GM18519 (cell line): ENCODE data around the gene SFRP2.

ENCODE experiments used
- ATAC-seq: cut with Tn5 transposase; IDR thresholded peaks from one replicate; pipeline ENCODE4 v1.9.1; 2021; ENCODE audit warnings: mild to moderate bottlenecking, moderate library complexity; ENCODE audit not compliant: unreplicated experiment, low FRiP score

The SFRP2 gene

DNA sequence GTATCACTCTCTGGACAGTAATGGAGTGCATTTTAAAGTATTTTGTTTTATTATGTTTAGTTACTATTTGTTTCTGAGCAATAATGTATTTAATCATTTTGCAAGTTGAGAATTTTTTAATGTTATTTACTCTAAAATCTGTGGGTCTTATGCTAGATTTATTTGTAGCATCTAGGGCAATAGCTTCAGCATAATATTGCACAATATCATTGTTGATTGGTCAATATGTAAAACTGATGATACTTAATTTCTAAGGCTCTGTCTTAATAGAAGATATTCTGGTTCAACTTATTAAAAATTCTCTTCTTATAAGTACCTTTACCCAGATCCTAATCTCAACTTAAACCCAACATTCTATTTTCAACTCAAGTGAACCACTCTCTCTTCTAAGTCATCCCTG is 11.5 kb downstream of the SFRP2 start:
- ATAC-seq = no peak

DNA sequence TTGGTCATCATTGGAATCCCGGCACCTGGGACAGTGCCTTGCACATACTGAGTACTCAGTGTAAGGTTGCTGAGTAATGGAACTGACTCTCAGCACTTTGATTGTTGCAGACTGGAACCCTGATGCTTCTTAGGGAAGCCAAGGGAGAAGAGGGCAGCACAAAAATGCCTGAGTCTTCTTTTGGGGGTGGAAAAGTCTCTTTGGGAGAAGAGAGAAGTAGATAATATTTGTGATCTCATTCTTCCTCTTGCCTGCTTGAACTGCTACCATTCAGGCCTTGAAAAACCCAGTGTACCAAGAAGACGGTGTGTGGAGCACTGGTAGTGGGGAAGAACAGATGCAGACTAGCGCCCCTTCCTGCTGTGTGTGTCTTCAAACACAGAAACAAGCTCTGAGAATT is 12.3 kb downstream of the SFRP2 start:
- no peak for ATAC-seq

GRCh38 chr4:153773236-153773690 is 15.6 kb downstream of the SFRP2 start:
- no peak for ATAC-seq

- no peak for ATAC-seq
Measured at GRCh38 chr4:153771046-153771445, 17.8 kb downstream of the SFRP2 start.

GRCh38 chr4:153766758-153767157 is 22.1 kb downstream of the SFRP2 start:
- ATAC-seq = no peak

GRCh38 chr4:153765894-153766293 is 23.0 kb downstream of the SFRP2 start:
- no peak for ATAC-seq

GRCh38 chr4:153764601-153765368 is 24.1 kb downstream of the SFRP2 start:
- no peak for ATAC-seq

DNA sequence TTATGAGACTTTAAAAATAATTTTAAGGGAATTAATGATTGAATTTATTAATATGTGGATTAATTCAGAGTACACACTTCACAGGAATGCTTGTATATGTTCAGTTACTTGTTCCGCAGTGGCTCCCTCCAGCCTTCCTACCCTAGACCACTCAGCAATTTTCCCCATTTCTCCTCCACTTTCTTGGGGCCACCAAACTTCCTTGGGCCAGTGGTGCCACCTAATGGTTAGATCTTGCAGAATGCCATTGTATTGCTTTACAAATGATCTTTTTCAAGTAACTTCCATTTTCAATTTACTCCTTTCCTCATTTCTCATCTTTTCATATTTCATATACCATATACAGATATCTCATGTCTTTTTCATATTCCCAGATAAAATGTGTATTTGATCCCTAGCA is 25.5 kb downstream of the SFRP2 start:
- no peak for ATAC-seq

GRCh38 chr4:153759407-153760316 is 29.2 kb downstream of the SFRP2 start, which contains the start of gene RNF175:
Gene RNF175, minus strand, starts transcription at chr4:153760024. Its CDS starts 162 bp downstream, at chr4:153759862.
- ATAC-seq = no peak

- no peak for ATAC-seq
Measured at GRCh38 chr4:153758688-153759406, 30.0 kb downstream of the SFRP2 start.

GRCh38 chr4:153758136-153758535 is 30.7 kb downstream of the SFRP2 start:
- ATAC-seq = no peak

- ATAC-seq = no peak
Measured at GRCh38 chr4:153757407-153757806, 31.5 kb downstream of the SFRP2 start.

DNA sequence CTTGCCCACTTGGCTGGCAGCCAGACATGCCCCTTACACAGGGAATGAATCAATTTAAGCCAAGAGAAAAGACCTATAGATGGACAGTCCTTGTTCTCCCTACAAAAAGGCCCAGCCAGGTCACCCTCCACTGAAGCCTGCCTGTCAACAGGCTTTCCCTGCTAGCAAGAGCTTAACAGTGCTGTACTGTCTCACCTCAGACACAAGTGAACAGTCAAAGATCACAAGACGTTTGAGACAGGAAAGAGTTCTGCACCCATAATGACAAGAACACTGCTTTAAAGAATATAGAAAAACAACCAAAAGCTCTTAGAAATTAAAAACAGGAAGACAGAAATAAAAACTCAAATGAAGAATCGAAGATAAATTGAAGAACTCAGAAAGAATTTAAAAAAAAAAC is 33.7 kb downstream of the SFRP2 start:
- no peak for ATAC-seq

- ATAC-seq = peak; percentile 86
Measured at GRCh38 chr4:153750197-153750817, 38.6 kb downstream of the SFRP2 start.

DNA sequence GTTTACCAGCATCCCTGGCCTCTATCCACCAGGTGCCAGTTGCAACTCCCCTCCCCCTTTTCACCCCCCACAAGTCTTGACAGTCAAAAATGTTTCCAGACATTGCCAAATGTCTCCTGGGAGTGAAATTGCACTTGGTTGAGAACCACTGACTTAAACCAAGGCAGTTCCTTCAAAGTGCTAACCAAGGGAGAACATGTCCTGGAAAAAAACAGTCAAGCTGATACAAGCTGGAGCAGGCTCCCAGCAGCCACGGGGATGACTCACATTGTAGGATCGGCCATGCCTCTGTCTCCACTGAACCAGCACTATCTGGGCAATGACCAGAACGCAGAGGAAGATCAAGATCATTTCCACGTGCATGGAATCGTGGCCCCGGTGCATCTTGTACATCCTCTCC is 40.5 kb downstream of the SFRP2 start:
- ATAC-seq = no peak

DNA sequence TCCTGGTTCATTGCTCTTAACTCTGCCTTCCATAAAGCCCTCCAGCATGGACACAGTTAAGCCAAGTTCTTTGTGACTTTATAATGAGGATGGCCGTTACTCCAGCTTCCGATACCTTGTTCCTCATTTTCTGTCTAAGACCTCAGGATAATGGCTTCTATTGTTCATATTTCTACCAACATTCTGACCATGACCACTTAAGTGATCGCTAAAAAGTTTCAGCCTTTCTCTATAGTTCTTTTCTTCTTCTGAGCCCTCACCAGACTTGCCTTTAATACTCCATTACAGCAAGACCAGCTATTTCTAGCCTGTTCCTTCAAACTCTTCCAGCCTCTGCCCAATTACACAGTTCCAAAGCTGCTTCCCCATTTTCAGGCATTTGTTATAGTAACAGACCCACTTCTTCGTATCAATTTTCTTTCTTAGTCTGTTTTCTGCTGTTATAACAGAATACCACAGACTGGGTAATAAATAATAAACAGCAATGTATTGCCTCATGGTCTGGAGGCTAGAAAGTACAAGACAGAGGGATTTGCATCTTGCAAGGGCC is 41.4 kb downstream of the SFRP2 start:
- no peak for ATAC-seq

DNA sequence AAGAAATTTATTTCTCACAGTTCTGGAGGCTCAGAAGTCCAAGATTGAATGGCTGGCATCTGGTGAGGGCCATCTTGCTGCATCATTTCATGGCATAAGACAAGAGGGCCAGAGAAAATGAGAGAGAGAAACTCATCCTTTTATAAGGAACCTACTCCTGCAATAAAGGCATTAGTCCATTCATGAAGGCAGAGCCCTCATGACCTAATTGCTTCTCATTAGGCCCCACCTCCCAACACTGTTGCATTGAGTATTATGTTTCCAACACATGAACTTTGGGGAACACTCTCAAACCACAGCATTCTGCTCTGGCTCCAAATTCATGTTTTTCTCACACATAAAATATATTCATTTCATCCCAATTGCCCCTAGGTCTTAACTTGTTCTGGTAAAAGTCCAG is 43.2 kb downstream of the SFRP2 start:
- no peak for ATAC-seq

DNA sequence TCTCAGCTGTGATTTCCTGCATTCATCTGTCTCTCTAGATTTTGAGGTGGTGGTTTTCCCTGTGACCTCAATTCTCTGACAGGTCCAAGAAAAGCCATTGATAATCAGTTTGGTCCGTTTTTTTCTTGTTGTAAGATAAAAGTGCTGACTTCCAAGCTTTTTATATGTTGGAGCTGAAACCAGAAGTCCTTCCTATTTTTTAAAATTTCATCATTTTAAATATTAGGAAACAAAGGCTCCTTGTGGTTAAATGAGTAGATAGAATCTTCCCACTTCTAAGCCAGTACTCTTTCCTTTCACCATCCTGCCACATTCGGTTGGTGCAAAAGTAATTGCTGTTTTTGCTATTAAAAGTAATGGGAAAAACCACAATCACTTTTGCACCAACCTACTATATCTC is 47.3 kb downstream of the SFRP2 start:
- no peak for ATAC-seq

DNA sequence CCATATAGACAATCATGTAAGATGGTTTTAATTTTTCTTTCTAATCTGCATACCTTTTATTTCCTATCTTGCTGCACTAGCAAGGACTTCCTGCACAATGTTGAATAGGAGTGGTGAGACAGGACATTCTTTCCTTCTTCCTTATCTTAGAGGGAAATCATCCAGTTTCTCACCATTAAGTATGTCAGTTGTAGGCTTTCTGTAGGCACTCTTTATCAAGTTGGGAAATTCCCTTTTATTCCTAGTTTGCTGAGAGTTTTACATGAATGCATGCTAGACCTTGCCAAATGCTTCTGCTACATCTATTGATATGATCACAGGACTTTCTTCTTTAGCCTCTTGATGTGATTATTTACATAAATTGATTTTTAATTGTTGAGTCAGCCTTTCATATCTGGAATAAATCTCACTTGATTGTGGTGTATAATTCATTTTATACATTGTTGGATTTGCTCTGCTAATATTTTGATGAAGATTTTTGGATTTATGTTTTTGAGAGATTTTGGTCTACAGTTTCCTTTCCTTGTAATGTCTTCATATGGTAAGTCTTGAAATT is 52.9 kb downstream of the SFRP2 start:
- no peak for ATAC-seq
